Measurements from ENCODE around the gene TUBA8. TPM values are rescaled to one million over a fixed set of nuclear protein-coding genes. Genes with fewer than 3 reads are reported as not detected.
"Not testable (repeated sequence)": the region's sequence is repeated elsewhere in the genome, so short reads cannot be mapped to it uniquely, and the experiment has no call there.

The TUBA8 gene
- total RNA-seq, 2 donors from 2014 or later: 67.1 to 97.3 TPM

DNA sequence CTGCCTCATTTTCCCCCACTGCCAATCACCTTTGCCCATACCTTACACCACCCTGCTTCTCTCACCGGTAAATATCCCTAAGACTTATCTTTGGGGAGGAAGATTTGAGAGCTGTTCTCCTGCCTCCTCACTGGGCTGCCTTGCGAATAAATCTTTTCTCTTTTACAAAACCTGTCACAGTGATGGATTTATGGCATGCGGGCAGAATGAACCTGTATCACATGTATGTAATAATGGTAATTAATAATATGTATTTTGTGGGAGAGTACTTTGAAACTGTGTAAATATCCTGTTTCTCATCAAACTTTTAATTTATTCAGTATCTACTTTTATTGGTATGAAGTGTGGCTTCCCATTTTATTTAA lies 35.8 kb downstream of the TUBA8 start:
- TF ChIP-seq, protein P1, sequence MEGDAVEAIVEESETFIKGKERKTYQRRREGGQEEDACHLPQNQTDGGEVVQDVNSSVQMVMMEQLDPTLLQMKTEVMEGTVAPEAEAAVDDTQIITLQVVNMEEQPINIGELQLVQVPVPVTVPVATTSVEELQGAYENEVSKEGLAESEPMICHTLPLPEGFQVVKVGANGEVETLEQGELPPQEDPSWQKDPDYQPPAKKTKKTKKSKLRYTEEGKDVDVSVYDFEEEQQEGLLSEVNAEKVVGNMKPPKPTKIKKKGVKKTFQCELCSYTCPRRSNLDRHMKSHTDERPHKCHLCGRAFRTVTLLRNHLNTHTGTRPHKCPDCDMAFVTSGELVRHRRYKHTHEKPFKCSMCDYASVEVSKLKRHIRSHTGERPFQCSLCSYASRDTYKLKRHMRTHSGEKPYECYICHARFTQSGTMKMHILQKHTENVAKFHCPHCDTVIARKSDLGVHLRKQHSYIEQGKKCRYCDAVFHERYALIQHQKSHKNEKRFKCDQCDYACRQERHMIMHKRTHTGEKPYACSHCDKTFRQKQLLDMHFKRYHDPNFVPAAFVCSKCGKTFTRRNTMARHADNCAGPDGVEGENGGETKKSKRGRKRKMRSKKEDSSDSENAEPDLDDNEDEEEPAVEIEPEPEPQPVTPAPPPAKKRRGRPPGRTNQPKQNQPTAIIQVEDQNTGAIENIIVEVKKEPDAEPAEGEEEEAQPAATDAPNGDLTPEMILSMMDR (IDR thresholded peaks at IDR 0.05): no peak
- Histone ChIP-seq H3K4me3 (no peak overlapping the region), H3K36me3 (no peaks in the 10 kb centered on the region), H3K4me1 (no peaks in the 10 kb centered on the region), H3K27ac (no peak overlapping the region), H3K9me3 (no peaks in the 10 kb centered on the region), H3K27me3 (no peaks in the 10 kb centered on the region)
- DNase-seq (ENCODE audit: low spot score): no peak

DNA sequence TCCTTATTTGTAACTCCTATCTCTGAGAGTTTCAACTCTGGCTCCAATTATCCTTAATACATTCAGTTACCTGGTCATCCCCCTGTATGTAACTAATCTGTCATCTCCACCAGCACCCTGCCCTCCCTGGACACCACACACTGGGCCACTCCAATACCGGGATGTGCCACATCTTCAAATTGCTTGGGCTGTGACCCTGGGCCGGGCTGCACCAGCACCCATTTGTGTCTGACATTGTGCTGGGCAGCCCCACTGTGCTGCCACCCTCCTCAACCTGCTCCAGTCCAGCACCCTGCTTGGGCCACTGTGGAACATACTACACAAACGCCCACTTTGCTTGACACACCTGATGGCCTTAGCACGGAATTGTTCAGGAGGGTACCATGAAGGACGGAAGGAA lies 37.2 kb downstream of the TUBA8 start:
- Histone ChIP-seq H3K4me3 (no peak overlapping the region), H3K4me1 (no peaks in the 10 kb centered on the region), H3K27me3 (no peaks in the 10 kb centered on the region), H3K9me3 (no peaks in the 10 kb centered on the region), H3K27ac (no peak overlapping the region), H3K36me3 (no peaks in the 10 kb centered on the region)
- TF ChIP-seq, protein P1 (IDR thresholded peaks at IDR 0.05): no peak
- DNase-seq (ENCODE audit: low spot score): no peak

DNA sequence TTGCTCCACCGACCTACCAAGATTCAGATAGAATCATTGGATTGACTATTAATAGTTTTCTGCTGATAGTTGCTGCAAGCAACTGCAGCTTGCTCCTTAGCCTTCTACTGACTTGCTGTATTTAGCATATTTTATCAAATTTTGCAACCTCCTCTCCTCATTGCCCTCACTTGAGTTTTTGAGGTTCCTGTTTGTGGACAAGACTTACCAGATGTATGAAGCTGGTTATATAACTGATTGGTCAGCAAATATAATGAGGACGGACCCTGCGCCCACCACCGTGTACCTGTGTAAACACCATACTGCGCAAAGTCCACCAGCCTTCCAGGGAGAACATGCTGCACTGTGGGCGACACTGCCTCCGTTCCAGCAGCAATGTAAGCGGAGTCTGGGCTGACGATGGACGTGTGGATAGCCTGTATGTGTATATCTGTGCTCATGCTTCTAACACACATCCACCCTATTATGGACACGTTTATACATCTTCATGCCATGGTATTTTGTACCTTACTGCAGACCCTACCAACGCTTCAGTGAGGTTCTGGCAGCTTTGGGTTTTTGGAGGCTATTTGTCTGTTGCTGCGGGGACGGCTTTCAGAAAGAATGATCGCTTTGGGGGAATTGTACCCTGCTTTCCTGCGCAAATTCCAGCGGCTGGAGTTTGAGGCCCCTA lies 37.8 kb downstream of the TUBA8 start:
- TF ChIP-seq, protein P1 (IDR thresholded peaks at IDR 0.05): no peak

DNA sequence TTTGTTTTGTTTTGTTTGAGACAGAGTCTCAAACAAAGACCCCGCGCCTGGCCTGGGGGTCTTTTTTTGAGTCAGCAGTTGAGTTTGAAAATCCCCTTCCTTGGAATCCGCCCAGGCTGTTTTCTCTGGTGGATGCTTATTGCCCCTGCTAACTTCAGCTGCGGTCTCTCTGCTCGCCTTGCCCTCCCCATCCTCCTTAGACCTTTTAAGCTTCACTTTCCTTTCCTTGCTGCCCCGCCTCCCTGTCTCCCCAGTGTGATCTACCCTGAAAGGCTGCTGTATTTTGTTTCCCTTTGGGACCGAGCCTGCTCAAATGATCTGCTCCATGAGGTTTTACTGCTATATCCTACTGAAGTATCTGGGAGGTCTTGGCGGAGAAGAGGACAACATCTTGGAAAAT lies 41.9 kb downstream of the TUBA8 start:
- DNase-seq (ENCODE audit: low spot score): no peak
- H3K4me1 ChIP-seq: peaks cover 0 to 12% of the 10 kb centered on the region in 2 donors
- no peak overlapping the region for H3K4me3 ChIP-seq
- H3K27me3 ChIP-seq: no peaks in the 10 kb centered on the region
- no peaks in the 10 kb centered on the region for H3K9me3 ChIP-seq
- TF ChIP-seq, protein P1 (IDR thresholded peaks at IDR 0.05): no peak
- no peaks in the 10 kb centered on the region for H3K36me3 ChIP-seq
- H3K27ac ChIP-seq: no peak overlapping the region

More for the DNA sequence above, 37.8 kb downstream of the TUBA8 start:
- Histone ChIP-seq H3K9me3 (no peaks in the 10 kb centered on the region), H3K27me3 (no peaks in the 10 kb centered on the region), H3K4me3 (no peak overlapping the region), H3K27ac (no peak overlapping the region), H3K36me3 (no peaks in the 10 kb centered on the region), H3K4me1 (no peaks in the 10 kb centered on the region)
- DNase-seq (ENCODE audit: low spot score): no peak

DNA sequence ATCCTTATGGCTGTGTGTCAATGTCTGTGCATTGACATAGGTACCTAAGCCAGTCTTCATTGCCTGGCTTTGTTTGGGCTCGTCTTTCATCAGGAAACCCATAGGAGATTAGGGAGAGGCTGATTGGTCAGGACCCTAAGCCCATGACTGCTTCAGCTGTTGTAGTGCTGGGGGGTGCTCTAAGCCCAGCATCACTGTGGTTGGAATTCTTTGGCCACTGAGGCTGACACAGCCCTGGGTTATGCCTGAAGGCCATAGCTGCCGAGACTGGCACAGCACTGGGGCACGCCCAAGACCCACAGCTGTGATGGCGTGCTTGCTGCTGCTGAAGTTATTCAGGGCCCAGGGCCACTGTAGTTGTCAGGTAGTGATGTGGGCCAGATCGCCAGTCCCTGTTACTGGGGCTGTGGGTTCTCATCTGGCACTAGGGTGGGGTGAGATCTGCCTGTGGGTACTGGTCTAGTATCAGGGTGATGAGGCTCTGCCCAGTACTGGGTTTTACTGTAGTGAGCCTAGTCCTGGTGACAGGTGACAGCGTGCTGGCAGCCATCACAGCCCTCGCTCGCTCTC lies 44.3 kb downstream of the TUBA8 start:
- Histone ChIP-seq H3K27ac (no peak overlapping the region), H3K36me3 (no peaks in the 10 kb centered on the region)

DNA sequence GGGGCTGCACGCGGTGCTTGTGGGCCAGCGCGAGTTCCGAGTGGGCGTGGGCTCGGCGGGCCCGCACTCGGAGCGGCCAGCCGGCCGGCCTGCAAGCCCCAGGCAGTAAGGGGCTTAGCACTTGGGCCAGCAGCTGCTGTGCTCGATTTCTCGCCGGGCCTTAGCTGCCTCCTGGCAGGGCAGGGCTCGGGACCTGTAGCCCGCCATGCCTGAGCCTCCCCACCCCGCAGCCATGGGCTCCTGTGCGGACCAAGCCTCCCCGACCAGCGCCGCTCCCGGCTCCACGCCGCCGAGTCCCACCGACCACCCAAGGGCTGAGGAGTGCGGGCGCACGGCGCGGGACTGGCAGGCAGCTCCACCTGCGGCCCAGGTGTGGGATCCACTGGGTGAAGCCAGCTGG lies 44.9 kb downstream of the TUBA8 start:
- not testable (repeated sequence) for H3K27ac ChIP-seq; DNase-seq (ENCODE audit: low spot score); H3K9me3 ChIP-seq; H3K4me3 ChIP-seq; H3K27me3 ChIP-seq; H3K36me3 ChIP-seq
- peaks cover 0 to 14% of the 10 kb centered on the region in 2 donors for H3K4me1 ChIP-seq

More for the DNA sequence above, 44.3 kb downstream of the TUBA8 start:
- no peak for DNase-seq (ENCODE audit: low spot score)
- H3K27me3 ChIP-seq: no peaks in the 10 kb centered on the region
- peaks cover 0 to 14% of the 10 kb centered on the region in 2 donors for H3K4me1 ChIP-seq
- H3K9me3 ChIP-seq: no peaks in the 10 kb centered on the region
- TF ChIP-seq, protein P1 (IDR thresholded peaks at IDR 0.05): no peak
- no peak overlapping the region for H3K4me3 ChIP-seq

Data from right atrium auricular region (tissue), 2 donors.